GM23338 (cell line): ENCODE results near the gene ITGB3. TPM values are rescaled to one million over a fixed set of nuclear protein-coding genes. Genes with fewer than 3 reads are reported as not detected.

Experiments used
- ATAC-seq: fragments of 200-7000 bp; cut with Tn5 transposase; 3 replicates; pipeline ENCODE4 v1.9.1; 2020
- DNase-seq: peaks from one replicate; pipeline ENCODE4 v3.0.0-alpha.2; 2015; ENCODE audit warnings: low spot score
- H2AFZ ChIP-seq: fragments of 200-600 bp; sonication (generic); 2 replicates; pipeline ENCODE4 v1.8.0; 2016; ENCODE audit warnings: antibody characterized with exemption, mild to moderate bottlenecking, moderate library complexity
- H3F3A ChIP-seq: fragments of 200-600 bp; sonication (generic); replicated peaks from 2 replicates; pipeline ENCODE4 v1.8.0; 2017; ENCODE audit warnings: antibody characterized with exemption, mixed run types, low read depth
- H3K27ac ChIP-seq: fragments of 200-600 bp; sonication (generic); 2 replicates; pipeline ENCODE4 v1.6.1; 2016; ENCODE audit warnings: low read depth
- H3K27me3 ChIP-seq: fragments of 200-600 bp; sonication (generic); 2 replicates; pipeline ENCODE4 v1.8.0; 2016; ENCODE audit warnings: mild to moderate bottlenecking, mixed run types, moderate library complexity; ENCODE audit not compliant: insufficient read depth
- H3K36me3 ChIP-seq: fragments of 200-600 bp; sonication (generic); 2 replicates; pipeline ENCODE4 v1.8.0; 2016; ENCODE audit warnings: mild to moderate bottlenecking; ENCODE audit not compliant: insufficient read depth
- H3K4me1 ChIP-seq: fragments of 200-600 bp; sonication (generic); 2 replicates; pipeline ENCODE4 v1.8.0; 2016; ENCODE audit warnings: mild to moderate bottlenecking, moderate library complexity; ENCODE audit not compliant: insufficient read depth
- H3K4me2 ChIP-seq: fragments of 200-600 bp; sonication (generic); 2 replicates; pipeline ENCODE4 v1.7.1; 2017; ENCODE audit warnings: mixed run types
- H3K4me3 ChIP-seq: fragments of 200-600 bp; sonication (generic); 2 replicates; pipeline ENCODE4 v1.6.1; 2016; ENCODE audit warnings: mixed run types
- H3K79me2 ChIP-seq: fragments of 200-600 bp; sonication (generic); replicated peaks from 2 replicates; pipeline ENCODE4 v1.8.0; 2017; ENCODE audit warnings: mild to moderate bottlenecking; ENCODE audit not compliant: insufficient read depth
- H3K9me2 ChIP-seq: fragments of 200-600 bp; sonication (generic); 2 replicates; pipeline ENCODE4 v1.8.0; 2017; ENCODE audit not compliant: insufficient read depth
- H4K20me1 ChIP-seq: fragments of 200-600 bp; sonication (generic); replicated peaks from 2 replicates; pipeline ENCODE4 v1.8.0; 2017; ENCODE audit warnings: mild to moderate bottlenecking; ENCODE audit not compliant: insufficient read depth
- H3K27ac Mint-ChIP-seq: 2 replicates; pipeline ENCODE4 v1.8.0; 2020; ENCODE audit warnings: inconsistent platforms, mild to moderate bottlenecking, moderate library complexity, mixed read lengths
- H3K27me3 Mint-ChIP-seq: 3 replicates; pipeline ENCODE4 v1.8.0; 2022; ENCODE audit warnings: low read depth, mild to moderate bottlenecking, moderate library complexity, mixed read lengths, inconsistent platforms; ENCODE audit not compliant: insufficient read depth, poor library complexity
- H3K36me3 Mint-ChIP-seq: 3 replicates; pipeline ENCODE4 v1.8.0; 2021; ENCODE audit warnings: low read depth, mild to moderate bottlenecking, inconsistent platforms, moderate library complexity, mixed read lengths
- H3K4me1 Mint-ChIP-seq: 3 replicates; pipeline ENCODE4 v1.8.0; 2020; ENCODE audit warnings: mild to moderate bottlenecking, inconsistent platforms, mixed read lengths
- H3K4me3 Mint-ChIP-seq: 3 replicates; pipeline ENCODE4 v1.8.0; 2021; ENCODE audit warnings: moderate library complexity, mild to moderate bottlenecking, inconsistent platforms, mixed read lengths
- H3K9me3 Mint-ChIP-seq: 3 replicates; pipeline ENCODE4 v1.8.0; 2020; ENCODE audit warnings: moderate library complexity, mild to moderate bottlenecking, inconsistent platforms, mixed read lengths
- CREB1 ChIP-seq: fragments of 250-450 bp; sonication (Bioruptor Pico); IDR thresholded peaks from 2 replicates; pipeline ENCODE4 v1.5.0; 2020; ENCODE audit warnings: low read depth, mild to moderate bottlenecking, moderate library complexity
- CTCF ChIP-seq, 2 experiments: fragments of 200-600 bp in 1 of 2; sonication (generic) in 1 of 2; conservative IDR thresholded peaks; 2 replicates each; pipeline versions ENCODE4 v1.5.1 to v1.6.1; 2016 to 2017; ENCODE audit warnings: antibody characterized with exemption in 2 of 2, low read depth in 2 of 2, mild to moderate bottlenecking in 2 of 2, moderate library complexity in 1 of 2
- ETS1 ChIP-seq: IDR thresholded peaks from 2 replicates; pipeline ENCODE4 v1.6.1; 2016; ENCODE audit warnings: antibody characterized with exemption
- EZH2 ChIP-seq: fragments of 200-600 bp; sonication (generic); IDR thresholded peaks from one replicate; pipeline ENCODE4 v1.8.0; 2017; ENCODE audit warnings: antibody characterized with exemption, mild to moderate bottlenecking, low read depth; ENCODE audit not compliant: unreplicated experiment
- EZH2phosphoT487 ChIP-seq: fragments of 200-600 bp; sonication (generic); IDR thresholded peaks from one replicate; pipeline ENCODE4 v1.8.1; 2018; ENCODE audit warnings: antibody characterized with exemption; ENCODE audit not compliant: unreplicated experiment
- JUNB ChIP-seq: IDR thresholded peaks from one replicate; pipeline ENCODE4 v1.6.1; 2016; ENCODE audit warnings: antibody characterized with exemption; ENCODE audit not compliant: unreplicated experiment
- NANOG ChIP-seq: IDR thresholded peaks from 2 replicates; pipeline ENCODE4 v1.6.1; 2016; ENCODE audit warnings: antibody characterized with exemption, borderline replicate concordance
- POLR2AphosphoS5 ChIP-seq: IDR thresholded peaks from 2 replicates; pipeline ENCODE4 v1.6.1; 2016; ENCODE audit warnings: antibody characterized with exemption, low read depth
- REST ChIP-seq: IDR thresholded peaks from one replicate; pipeline ENCODE4 v1.6.1; 2018; ENCODE audit warnings: antibody characterized with exemption; ENCODE audit not compliant: unreplicated experiment
- STAT1 ChIP-seq: IDR thresholded peaks from one replicate; pipeline ENCODE4 v1.6.1; 2016; ENCODE audit warnings: antibody characterized with exemption; ENCODE audit not compliant: unreplicated experiment
- ZNF114 ChIP-seq: fragments of 250-450 bp; sonication (Bioruptor Pico); IDR thresholded peaks from 2 replicates; pipeline ENCODE4 v1.5.0; 2020; ENCODE audit warnings: mild to moderate bottlenecking, moderate library complexity
- ZNF331 ChIP-seq: fragments of 250-450 bp; sonication (Bioruptor Pico); IDR thresholded peaks from 2 replicates; pipeline ENCODE4 v1.5.0; 2020; ENCODE audit warnings: low read depth, mild to moderate bottlenecking, moderate library complexity
- ZNF462 ChIP-seq: fragments of 250-450 bp; sonication (Bioruptor Pico); IDR thresholded peaks from 2 replicates; pipeline ENCODE4 v1.5.0; 2020; ENCODE audit warnings: mild to moderate bottlenecking, moderate library complexity
- polyA plus RNA-seq: library from polyadenylated mRNA; unstranded; fragments of >200 nt; fragmentation: Nextera tagmentation; extraction: Ambion mirVana; gene quantifications from 2 replicates; pipeline ENCODE4 v1.2.1, GENCODE V29; 2016
- total RNA-seq: library from RNA; depleted of rRNA; stranded (reverse); fragments of >200 nt; shearing (Covaris generic); gene quantifications from 2 replicates; pipeline ENCODE4 v1.2.3, GENCODE V29; 2014

ITGB3 gene
- total and polyA plus RNA-seq, 2 experiments from 2014 or later: 0.52 TPM; not detected in 1

GRCh38 chr17:47299239-47299910 is 45.7 kb downstream of the ITGB3 start:
- H2AFZ ChIP-seq: no peak overlapping the region
- no peaks in the 10 kb centered on the region for H3F3A ChIP-seq
- no peaks in the 10 kb centered on the region for H3K79me2 ChIP-seq
- H3K27me3 ChIP-seq: no peaks in the 10 kb centered on the region
- 0 out of 2 replicates have a peak, but pooled peaks cover 2% of the 10 kb centered on the region for H3K9me2 ChIP-seq
- H3K4me1 ChIP-seq: no peaks in the 10 kb centered on the region
- Mint-ChIP-seq H3K9me3 (no peaks in the 10 kb centered on the region), H3K36me3 (no peaks in the 10 kb centered on the region), H3K27me3 (peaks cover 12% of the 10 kb centered on the region), H3K27ac (no peak overlapping the region), H3K4me3 (no peak overlapping the region), H3K4me1 (peaks cover 6% of the 10 kb centered on the region; the same call in 1 of the 3 replicates)
- no peaks in the 10 kb centered on the region for H3K36me3 ChIP-seq
- ATAC-seq (no peak), DNase-seq (no peak)
- no peaks in the 10 kb centered on the region for H4K20me1 ChIP-seq
- no peak overlapping the region for H3K27ac ChIP-seq
- H3K4me3 ChIP-seq: no peak overlapping the region
- no peak overlapping the region for H3K4me2 ChIP-seq
- TF ChIP-seq CTCF (conservative IDR thresholded peaks at IDR 0.05; ENCODE audit: low read depth in 2 of 2) (no peak), ZNF114 (CRISPR knock-in tag) (no peak), ZNF462 (CRISPR knock-in tag) (no peak), ZNF331 (CRISPR knock-in tag) (no peak), REST (no peak), EZH2 (no peak), CREB1 (CRISPR knock-in tag) (no peak), EZH2phosphoT487 (no peak), NANOG (no peak), JUNB (no peak), POLR2AphosphoS5 (no peak), ETS1 (no peak), STAT1 (no peak)
